ENCODE results near the gene PEX12.

Gene PEX12

DNA sequence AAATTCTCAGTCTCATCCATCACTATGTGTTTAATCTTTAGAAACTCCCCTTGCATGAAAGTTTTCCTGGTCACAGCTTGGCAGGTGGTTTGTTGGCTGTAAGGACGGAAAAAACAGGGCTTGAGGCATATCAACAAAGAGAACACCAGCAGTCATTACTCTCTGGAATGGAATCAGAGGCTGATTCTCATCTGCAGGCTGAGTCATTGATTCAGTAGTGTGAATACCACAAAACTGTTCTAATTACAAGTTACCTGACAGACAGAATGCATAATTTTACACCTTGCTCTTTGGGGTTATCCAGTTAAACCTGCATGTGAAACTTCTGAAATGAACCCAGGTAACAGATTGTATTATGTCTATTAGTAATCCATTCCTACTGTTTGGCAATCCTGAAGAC lies 29.4 kb downstream of the PEX12 start (continued):
- TF ChIP-seq ZBTB8A (tag by site-specific recombination; IDR thresholded peaks at IDR 0.05) (no peak), GFI1B (tag by site-specific recombination; IDR thresholded peaks at IDR 0.05) (no peak), ZNF768 (tag by site-specific recombination; IDR thresholded peaks at IDR 0.05) (no peak), ZNF76 (tag by site-specific recombination; IDR thresholded peaks at IDR 0.05; ENCODE audit: borderline replicate concordance, low read depth) (no peak), ZFP37 (tag by site-specific recombination; IDR thresholded peaks at IDR 0.05) (no peak)
- TF ChIP-seq, protein P1, sequence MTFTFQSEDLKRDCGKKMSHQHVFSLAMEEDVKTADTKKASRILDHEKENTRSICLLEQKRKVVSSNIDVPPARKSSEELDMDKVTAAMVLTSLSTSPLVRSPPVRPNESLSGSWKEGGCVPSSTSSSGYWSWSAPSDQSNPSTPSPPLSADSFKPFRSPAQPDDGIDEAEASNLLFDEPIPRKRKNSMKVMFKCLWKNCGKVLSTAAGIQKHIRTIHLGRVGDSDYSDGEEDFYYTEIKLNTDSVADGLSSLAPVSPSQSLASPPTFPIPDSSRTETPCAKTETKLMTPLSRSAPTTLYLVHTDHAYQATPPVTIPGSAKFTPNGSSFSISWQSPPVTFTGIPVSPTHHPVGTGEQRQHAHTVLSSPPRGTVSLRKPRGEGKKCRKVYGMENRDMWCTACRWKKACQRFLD (tag by site-specific recombination; IDR thresholded peaks at IDR 0.05) = no peak

DNA sequence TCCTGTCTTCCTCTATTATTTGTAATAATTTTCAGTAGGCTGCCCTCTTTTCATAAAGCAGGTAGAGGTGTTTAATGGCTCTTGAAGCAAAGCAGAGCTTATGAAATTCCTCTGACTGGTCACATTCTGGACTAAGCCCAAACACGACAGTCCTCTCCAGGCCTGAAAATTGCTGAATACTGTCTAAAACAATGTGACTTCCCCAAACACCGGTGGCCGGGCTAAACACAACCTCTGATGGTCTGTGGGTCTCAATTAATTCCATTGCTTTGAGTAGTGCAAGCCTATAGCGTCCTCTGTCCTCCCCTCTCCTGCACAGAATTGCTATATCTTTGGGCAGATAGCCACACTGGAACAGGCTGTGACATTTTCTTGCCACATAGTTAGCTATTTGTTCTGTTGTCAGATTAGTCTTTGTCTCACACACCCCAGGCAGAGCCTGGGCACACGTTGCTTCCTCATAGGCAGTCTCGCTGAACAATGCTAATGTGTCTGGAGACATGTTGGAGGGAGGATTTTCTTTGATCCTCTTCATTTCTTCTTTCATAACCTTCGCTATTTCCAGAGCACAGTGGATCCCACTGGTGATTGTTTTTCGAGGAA lies 30.1 kb downstream of the PEX12 start:
- H3K36me3 ChIP-seq (ENCODE audit: control insufficient read depth in 2 of 2, insufficient read depth in 1 of 2, low read length in 2 of 2) = no peaks in the 10 kb centered on the region
- H3K4me3 ChIP-seq (ENCODE audit: low read depth, low read length) = no peak overlapping the region
- H3K27ac ChIP-seq (ENCODE audit: extremely low read depth, low read depth, low read length) = no peak overlapping the region
- TF ChIP-seq ZIC2 (tag by site-specific recombination; IDR thresholded peaks at IDR 0.05) = no peak
- TF ChIP-seq KLF7 (tag by site-specific recombination; IDR thresholded peaks at IDR 0.05; ENCODE audit: borderline replicate concordance) = no peak
- no peak for TF ChIP-seq ZBTB8A (tag by site-specific recombination; IDR thresholded peaks at IDR 0.05)
- no peak for TF ChIP-seq ZNF521 (tag by site-specific recombination; IDR thresholded peaks at IDR 0.05)
- no peak for TF ChIP-seq ZNF416 (tag by site-specific recombination; IDR thresholded peaks at IDR 0.05)
- TF ChIP-seq WT1 (tag by site-specific recombination; IDR thresholded peaks at IDR 0.05) = no peak
- TF ChIP-seq, protein P2, sequence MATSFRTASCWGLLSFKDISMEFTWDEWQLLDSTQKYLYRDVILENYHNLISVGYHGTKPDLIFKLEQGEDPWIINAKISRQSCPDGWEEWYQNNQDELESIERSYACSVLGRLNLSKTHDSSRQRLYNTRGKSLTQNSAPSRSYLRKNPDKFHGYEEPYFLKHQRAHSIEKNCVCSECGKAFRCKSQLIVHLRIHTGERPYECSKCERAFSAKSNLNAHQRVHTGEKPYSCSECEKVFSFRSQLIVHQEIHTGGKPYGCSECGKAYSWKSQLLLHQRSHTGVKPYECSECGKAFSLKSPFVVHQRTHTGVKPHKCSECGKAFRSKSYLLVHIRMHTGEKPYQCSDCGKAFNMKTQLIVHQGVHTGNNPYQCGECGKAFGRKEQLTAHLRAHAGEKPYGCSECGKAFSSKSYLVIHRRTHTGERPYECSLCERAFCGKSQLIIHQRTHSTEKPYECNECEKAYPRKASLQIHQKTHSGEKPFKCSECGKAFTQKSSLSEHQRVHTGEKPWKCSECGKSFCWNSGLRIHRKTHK (tag by site-specific recombination; IDR thresholded peaks at IDR 0.05) = no peak
- no peak for TF ChIP-seq ZNF660 (tag by site-specific recombination; IDR thresholded peaks at IDR 0.05)
- TF ChIP-seq ZNF777 (tag by site-specific recombination; IDR thresholded peaks at IDR 0.05; ENCODE audit: borderline replicate concordance) = no peak
- no peaks in the 10 kb centered on the region for H3K9me3 ChIP-seq (ENCODE audit: control insufficient read depth, insufficient read depth, low read depth, low read length)
- CTCF ChIA-PET = interaction anchor here (7.3 kb wide), 1 partner anchor 10 kb away, joined by 49 read pairs; the partner anchor contains the start of gene SLFN12L
- POLR2A ChIA-PET = no interaction called here
- no peaks in the 10 kb centered on the region for H3K4me1 ChIP-seq (ENCODE audit: control insufficient read depth, insufficient read depth, low read length)

DNA sequence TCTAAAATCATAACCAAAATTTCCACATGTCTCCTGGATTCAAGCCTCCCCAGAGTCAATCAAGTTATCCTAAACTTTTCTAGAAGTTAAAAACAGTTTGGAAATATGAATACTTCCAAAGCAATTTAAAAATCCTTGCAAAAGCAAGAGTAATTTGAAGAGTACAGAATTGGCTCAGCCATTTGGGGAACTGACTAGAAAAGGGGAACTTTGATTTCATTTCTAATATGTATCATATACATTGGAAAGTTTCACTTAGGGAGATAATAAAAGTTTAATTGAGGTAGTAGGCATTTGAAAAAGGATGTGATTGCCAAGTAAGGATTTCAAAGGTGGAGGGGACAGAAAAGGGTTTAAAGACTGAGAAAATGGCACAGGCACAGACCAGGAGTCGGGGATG lies 31.9 kb downstream of the PEX12 start:
- CTCF ChIA-PET = interaction anchor here (1.0 to 7.3 kb wide), 2 partner anchors 8 to 259 kb away, joined by 3 to 49 read pairs; partner anchors contain the start of gene SLFN12L
- TF ChIP-seq, protein P3, sequence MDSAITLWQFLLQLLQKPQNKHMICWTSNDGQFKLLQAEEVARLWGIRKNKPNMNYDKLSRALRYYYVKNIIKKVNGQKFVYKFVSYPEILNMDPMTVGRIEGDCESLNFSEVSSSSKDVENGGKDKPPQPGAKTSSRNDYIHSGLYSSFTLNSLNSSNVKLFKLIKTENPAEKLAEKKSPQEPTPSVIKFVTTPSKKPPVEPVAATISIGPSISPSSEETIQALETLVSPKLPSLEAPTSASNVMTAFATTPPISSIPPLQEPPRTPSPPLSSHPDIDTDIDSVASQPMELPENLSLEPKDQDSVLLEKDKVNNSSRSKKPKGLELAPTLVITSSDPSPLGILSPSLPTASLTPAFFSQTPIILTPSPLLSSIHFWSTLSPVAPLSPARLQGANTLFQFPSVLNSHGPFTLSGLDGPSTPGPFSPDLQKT (IDR thresholded peaks at IDR 0.05; ENCODE audit: borderline replicate concordance, low read depth, low read length) = no peak
- TF ChIP-seq ZNF571 (tag by site-specific recombination; IDR thresholded peaks at IDR 0.05) (no peak), ZNF202 (tag by site-specific recombination; IDR thresholded peaks at IDR 0.05; ENCODE audit: borderline replicate concordance) (no peak), TCF7L2 (IDR thresholded peaks at IDR 0.05; ENCODE audit: borderline replicate concordance, low read depth, low read length) (no peak), ZNF302 (tag by site-specific recombination; IDR thresholded peaks at IDR 0.05; ENCODE audit: low read depth) (no peak), KLF16 (tag by site-specific recombination; IDR thresholded peaks at IDR 0.05) (no peak), ZNF544 (tag by site-specific recombination; IDR thresholded peaks at IDR 0.05) (no peak)
- TF ChIP-seq, protein P4, sequence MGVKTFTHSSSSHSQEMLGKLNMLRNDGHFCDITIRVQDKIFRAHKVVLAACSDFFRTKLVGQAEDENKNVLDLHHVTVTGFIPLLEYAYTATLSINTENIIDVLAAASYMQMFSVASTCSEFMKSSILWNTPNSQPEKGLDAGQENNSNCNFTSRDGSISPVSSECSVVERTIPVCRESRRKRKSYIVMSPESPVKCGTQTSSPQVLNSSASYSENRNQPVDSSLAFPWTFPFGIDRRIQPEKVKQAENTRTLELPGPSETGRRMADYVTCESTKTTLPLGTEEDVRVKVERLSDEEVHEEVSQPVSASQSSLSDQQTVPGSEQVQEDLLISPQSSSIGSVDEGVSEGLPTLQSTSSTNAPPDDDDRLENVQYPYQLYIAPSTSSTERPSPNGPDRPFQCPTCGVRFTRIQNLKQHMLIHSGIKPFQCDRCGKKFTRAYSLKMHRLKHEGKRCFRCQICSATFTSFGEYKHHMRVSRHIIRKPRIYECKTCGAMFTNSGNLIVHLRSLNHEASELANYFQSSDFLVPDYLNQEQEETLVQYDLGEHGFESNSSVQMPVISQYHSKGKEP (tag by site-specific recombination; IDR thresholded peaks at IDR 0.05) = no peak
- no peaks in the 10 kb centered on the region for H3K4me1 ChIP-seq (ENCODE audit: control insufficient read depth, insufficient read depth, low read length)
- H3K27ac ChIP-seq (ENCODE audit: extremely low read depth, low read depth, low read length) = no peak overlapping the region
- H3K36me3 ChIP-seq (ENCODE audit: control insufficient read depth in 2 of 2, insufficient read depth in 1 of 2, low read length in 2 of 2) = no peaks in the 10 kb centered on the region
- H3K4me3 ChIP-seq (ENCODE audit: low read depth, low read length) = no peak overlapping the region
- no peaks in the 10 kb centered on the region for H3K9me3 ChIP-seq (ENCODE audit: control insufficient read depth, insufficient read depth, low read depth, low read length)
- POLR2A ChIA-PET = no interaction called here
